Kidney glomerular epithelial cell (primary cell): ENCODE results near the gene SULF2.

Source experiments
- DNase-seq: peaks from one replicate; lab custom pipeline; 2025; lab: John Stamatoyannopoulos, UW

Gene SULF2

DNA sequence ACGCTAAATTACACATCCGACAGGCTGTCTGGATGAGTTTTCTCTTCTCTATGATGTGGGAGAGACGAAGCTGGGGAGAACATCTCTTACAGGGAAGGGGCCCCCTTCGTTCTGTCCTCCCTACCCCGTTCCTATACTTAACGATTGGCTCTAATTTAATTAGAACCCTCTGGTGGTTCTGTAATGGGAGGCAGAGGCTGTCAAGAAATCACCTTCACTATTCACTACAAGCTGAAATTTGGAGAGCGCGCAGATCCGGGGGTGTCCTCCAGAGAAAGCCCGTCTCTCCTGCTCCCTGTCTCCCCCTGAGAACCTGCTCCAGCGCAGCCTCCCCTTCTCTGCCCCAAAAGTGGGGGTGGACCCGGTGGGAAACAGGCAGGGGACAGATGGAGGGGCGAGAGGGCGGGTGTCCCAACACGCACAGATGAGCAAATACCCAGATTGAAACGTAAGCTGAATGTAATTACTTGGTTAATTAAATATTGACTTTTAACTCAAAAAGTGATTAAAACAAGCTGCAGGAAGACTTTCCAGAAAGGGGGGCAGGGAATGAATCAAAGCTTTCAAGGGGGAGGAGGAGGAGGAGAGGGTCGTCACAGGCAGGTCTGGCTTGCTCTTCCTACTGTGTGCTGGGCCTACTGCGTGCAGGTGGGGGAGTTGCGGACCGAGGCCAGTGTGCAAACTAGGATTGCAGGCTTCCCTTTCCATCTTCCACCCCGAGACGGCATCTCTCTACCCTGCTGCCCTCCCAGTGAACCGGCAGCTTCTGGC lies 1.3 kb downstream of the SULF2 start:
- no peak for DNase-seq

DNA sequence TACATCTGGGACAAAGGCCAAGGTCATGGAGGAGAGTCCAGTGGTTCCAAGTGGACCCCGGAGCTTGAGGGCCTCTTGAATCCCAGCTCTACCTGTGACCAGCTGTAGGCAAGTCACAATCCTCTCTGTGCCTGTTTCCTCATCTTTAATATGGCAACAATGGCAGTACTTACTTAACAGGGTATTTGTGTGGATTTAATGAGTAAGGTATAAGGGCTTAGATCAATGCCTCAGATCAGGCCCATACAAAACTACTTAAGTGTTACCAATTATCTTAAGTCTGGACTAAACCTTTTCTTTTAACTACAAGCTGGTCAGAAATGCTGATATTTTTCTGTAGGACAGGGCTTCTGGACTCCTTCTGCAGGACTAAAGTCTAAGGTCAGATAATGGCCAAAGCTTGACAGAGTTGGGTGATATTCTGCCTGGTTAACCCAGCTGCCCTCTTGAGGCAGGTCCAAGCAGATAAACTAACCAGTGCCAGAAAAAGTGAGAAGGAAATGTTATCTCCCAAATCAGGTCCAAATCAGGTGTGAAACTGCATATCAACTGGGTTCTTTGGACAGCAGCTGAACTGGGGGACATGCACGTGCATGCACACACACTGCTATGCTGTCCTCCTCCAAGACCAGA lies 2.2 kb downstream of the SULF2 start:
- DNase-seq = no peak

DNA sequence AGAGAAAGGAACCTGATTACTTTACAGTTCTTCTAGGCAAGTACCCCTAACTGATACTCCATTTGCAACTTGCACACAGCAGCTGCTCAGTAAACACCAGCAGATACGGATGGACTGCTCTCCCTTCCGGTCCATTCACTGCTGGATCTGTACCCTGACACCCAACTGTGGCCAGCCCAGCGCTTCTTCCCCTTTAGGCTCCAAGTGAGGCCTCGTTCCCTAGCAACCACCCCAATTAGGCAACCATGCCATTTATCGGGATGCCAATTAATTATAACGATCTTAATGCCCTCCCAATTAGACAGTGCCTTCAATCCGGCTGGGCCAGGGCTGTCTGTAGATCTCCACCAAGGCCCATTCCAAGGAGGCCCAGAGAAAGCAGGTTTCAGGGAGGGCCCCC lies 3.2 kb downstream of the SULF2 start:
- no peak for DNase-seq

DNA sequence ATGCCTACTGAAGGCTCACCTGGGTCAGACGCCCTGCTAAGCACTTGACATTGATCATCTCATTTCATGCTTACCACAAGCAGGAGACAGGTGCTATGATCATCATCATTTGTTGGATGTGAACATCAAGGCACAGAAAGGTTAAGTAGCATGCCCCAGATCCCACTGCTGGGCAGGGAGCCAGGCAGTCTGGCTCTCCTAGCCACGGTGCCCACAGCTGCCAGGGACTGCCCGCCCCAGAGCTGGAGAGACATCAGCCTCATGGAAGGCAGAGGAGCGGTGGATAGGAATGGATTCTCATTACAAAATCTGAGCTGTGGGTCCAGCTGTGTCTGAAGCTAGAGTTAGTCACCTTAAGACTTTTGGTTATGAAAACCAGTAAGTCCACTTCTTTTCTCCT lies 3.6 kb downstream of the SULF2 start:
- DNase-seq = no peak

DNA sequence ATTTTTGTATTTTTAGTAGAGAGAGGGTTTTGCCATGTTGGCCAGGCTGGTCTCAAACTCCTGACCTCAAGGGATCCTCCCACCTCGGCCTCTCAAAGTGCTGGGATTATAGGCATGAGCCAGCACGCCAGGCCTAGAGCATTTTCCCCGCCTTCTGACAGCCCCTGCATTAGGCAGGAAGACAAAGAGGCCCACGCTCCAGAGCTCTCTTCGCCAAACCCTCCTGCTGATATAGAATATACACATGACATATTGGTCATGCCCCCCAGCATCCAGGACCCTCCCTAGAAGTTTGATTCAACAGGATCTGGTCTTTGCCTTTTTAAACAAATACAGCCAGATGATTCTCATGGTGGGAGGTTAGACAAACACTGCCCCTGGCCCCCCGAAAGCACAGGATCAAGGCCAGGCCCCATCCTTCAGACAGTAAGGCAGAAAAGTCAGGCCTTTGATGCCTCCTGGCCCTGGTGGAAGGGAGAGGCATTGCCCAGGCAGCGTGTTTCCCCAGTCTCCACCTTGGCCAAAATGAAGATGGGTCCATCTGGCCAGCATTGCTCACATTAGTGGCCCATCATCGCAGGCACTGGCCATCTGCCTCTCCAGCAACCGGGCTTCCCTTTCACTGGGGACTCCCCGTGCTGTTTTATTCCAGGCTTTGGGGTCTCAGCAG lies 4.4 kb downstream of the SULF2 start:
- DNase-seq = no peak

DNA sequence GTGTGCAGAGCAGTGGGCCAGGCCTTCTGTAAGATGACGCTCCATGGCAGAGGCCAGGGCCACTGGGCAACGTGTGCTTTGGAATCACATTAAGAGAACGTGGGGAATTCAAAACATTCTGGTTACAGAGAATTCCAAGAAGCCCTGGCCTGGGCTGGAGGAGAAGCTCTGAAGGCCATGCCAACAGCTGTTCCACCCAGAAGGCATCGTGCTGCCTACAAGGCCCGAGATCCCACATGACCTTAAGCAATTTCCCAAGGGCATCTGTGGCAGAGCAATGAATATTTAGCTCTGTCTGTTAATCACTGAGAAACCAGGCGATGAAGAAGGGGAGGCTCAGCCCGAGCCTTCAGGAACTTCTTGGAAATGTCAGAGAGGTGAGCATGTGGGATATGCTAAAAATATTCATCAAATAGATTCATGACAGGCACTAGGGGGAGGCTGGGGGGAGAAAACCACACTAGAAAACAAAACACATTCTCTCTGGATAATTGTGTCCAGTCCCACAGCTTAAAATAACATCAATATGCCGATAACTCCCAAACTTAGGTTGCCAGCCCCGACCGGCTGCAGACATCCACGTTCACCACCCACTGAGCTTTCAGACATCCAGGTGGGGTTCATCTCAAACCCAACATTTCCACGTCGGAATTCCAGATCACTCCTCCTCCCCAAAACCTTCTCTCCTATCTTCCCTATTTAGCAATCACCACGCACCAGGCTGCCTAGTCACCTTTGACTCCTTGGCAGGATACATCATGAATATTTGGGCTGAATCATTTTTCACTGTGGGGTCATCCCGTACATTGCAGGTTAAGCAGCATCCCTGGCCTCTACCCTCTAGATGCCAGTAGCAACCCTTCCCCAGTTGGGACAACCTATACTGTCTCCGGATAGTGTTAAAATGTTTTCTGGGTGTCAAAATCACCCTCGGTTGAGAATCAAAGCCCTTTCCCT lies 6.6 kb downstream of the SULF2 start:
- DNase-seq = no peak

DNA sequence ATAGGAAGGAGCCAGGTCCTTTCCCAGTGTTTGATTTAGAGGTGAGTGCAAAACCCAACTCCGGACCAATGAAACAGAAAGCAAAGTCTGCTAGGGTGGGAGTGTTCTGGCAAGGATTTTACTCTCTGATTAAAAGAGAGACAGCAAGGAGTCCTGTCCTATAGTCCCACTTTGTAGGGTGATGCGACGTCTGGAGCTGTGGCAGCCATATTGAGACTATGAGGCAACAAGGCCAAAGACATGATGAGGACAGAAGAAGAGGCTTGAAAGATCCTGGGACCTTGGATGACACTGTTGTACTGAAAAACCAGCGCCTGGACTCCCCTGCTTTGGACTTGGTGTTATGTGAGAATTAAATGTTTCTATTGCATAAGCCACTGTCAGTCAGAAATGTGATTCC lies 8.1 kb downstream of the SULF2 start:
- no peak for DNase-seq

DNA sequence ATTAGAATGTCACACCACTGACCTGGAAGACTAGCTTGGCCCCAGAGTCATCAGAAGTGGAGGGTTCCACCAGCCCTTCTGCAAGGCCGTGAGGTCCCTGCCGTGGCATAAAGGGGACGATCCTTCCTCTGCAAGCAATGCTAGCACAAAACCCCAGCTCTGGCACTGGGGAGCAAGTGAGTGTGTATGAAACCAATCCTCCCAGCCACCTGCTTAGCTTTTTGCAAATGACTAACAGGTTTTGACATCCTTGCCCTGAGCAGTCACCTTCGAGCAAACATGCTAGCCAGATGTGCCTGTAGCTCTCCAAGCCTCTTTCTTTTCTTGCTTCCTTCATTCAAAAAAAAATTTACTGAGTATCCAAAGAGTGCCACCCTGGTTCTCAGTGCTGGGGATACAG lies 8.6 kb downstream of the SULF2 start:
- DNase-seq = no peak

DNA sequence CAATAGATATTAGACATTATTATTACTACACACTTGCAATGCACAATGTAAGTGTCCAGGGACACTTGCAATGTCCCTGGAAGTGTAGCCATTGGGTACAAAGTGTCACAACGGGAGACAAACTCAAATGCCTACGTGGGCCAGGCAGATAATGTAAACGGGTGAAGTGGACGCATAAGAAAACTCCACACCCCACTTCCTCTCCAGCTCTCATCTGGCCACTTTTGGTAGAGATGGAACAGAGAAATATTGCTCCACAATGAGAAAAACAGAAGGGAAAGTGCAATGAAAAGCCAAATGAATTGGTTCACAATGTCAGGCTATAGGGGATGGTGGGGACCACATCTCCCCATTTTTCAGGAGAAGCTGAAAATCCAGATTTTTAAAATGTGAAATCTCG lies 9.4 kb downstream of the SULF2 start:
- DNase-seq = no peak

DNA sequence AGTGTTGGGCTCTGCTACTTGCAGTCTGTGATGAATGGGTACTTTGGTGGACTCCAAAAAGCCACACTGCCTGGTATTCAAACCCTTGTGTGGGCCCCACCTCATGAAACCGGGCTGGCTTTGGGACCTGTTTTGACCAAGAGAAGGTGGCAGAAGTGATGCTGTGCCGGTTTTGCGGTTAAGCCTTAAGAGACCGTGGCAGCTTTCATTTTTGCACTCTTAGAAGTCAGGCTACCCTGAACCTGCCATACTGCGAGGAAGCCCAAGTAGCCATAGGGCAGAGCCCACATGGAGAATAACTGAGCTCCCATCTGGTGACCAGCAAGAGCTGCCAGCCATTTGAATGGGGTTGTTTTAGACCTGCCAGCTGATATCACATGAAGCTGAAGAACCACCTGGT lies 10.2 kb downstream of the SULF2 start:
- DNase-seq = no peak

DNA sequence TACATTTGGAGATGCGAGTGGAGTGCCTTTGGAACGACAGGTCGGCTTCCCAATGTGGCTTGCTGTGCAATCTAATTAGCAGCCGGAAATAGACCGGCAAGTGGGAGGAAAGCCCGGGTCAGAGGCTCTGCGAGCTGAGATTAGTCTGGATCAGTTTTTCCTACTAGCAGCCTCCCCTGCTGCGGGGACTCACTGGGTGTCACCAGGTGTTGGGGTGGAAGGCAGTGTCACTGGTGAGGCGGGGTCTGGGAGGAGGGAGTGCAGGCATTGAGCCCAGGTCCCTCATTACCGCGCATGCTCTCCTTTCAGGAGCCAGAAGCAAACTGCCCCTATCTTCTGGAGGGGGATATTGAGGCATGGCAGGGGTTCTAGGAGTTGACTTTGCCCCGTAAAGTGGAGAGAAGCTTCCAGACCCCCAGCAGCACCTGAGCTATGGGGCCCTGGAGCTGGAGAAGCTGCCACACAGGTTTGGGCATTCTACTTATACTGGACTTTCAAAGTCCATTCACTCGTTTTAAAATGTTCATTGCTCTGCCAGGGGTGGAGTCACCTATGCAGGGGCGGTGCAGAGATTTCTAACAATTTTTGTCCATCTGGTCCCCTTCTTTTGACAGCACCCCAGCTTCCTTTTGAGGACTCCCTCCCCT lies 11.0 kb downstream of the SULF2 start:
- no peak for DNase-seq

DNA sequence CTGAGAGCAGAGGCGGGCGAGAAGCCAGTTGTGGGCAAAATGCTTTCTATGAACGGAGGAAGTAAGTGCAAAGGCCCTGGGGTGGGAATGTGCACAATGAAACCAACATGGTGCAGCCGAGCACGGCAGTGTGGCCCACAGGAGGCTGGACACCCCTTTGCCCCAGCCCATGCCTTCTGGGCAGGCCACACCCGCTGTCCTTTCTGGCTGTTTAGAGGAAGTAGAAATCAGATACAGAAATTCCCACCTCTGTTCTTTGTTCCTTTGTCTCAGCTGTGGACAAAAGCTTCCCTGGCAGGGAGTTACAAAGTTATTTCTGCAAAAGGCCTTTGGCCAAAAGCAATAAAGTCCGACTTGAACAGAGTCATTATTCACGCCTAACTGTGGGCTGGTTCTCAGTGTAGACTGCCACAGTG lies 11.9 kb downstream of the SULF2 start:
- no peak for DNase-seq

DNA sequence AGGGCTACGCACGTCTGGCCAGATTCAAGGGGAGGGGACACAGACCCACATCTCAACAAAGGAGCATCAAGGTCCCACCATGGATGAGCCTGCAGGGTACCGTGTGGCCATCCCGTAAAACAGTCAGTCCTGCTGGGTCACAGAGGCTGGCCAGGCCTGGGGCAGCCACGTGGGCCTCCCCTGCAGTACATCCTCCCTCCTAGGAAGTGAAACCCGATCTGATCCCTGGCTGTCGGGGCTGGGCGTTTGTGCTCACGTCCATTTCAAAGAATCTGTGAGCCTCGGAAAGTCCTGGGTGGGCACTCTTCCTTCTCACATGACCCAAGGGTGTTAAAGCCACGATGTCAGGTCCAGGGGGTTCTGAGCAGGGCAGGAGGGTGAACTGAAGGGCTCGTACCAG lies 14.3 kb downstream of the SULF2 start:
- DNase-seq = no peak

DNA sequence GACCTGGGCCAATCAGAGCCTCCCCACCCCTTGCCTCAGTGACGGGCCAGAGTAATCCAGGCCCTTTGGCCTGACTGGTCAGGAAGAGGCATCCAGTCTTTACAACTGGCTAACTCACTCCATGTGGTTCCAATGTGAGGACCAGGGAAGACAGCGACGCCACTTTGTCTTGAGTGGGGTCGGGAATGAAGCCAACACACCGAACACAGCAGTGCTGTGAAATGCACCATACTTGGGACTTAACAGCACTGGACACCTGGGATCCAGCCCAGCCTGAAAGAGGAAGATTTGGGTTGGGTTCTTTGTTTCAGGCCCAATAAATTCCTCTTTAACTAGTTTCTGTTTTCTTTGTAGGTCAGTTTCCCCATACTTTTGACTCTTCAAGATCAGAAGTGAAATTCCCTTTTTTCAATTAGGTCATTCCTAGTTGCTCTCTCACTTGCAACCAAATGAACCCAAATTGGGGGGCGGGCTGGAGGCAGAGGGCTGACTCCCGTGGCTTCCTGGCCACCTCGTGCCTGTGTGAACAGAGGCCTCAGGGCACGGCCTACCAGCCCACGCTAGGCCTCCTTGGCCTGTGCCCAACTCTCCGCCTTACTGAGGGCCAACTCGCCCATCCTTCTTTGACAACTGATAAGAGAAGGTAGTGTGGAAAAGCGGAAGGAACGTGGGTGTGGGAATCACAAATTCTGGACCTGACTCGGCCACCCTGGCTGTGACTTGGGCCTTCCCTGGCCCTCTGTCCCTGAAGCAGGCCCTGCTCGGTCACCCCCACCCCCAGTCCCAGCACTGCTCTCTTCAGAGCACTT lies 17.1 kb downstream of the SULF2 start:
- no peak for DNase-seq

DNA sequence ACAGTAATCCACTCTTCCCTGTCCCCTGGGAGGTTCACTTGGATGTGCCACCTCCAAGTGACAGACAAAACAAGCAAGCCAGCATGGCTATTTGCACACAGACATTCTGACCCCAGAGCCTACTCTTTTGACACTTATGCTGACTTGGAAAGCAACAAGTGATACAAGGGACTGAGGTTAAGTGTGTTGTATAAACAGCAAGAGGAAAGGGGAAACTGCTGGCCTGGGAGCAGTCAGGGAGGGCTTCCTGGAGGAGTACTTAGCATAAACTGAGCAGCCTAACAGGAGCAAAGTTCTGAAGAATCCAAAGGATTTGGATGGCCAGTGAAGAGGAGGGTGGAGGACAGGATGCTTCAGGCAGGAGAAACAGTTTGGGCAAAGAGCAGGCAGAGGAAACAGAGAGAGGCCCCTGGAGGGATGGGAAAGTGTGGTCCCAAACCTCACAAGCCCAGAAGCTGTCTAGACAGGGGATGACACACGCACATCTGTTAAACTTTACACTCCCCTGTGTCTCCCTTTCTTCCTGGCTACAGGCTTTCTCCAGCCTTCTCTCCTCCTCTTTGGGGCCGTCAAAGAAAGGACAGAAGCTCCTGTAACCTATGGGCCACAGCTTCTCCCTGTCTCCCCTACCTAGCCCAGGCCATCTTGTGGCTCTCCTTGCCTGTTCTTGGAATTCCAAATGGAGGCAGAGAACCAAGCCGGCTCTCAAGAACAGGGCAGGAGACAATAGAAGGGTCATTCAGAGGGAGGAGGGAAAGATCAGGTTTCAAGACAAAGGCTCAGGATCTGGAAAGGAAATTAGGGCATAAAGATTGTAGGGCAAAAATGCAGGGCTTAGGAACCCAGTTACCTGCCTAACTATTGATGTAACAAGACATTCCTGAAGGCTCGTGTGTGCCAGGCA lies 19.3 kb downstream of the SULF2 start:
- DNase-seq = no peak

DNA sequence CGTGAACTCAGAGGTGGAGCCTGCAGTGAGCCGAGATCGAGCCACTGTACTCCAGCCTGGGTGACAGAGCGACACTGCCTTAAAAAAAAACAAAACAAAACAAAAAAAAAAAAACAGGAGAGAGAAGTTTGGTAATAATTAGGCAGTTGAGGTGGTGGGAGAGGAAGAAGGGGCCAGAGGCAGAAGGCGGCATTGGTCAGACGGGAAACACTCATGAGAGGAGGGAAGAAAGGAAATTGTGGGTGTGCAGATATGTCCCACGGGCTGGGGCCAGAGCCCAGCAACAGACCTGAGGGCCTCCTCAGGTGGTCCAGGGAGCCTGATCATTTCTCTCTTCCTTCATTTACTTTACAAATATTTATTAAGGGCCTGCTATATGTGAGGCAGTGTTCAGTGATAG lies 20.0 kb downstream of the SULF2 start:
- no peak for DNase-seq

DNA sequence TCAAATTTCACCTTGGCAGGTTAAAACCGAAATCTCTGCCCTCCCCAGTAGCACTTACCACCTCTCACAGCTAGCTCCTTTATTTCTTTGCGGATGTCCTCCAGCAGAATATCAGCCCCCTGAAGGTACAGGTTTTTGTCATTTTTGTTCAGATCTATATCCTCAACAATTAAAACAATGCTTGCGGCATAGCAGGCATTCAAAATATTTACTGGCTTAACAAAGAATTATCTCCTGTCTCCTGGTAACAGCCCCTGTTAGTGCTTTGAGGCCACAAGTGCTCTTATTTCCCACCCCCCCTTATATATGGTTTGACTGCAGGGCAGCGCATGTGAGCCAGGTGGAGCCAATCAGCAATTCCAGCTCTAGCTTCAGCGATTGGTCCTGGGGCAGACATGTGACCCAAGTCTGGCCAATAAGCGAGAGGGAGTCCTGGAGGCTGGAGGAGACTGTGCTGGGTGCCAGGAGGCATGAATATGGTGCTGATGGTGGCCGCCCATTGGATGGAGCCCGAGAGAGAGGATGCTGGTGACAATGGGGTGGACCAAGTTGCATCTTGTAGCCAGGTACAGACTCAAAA lies 21.0 kb downstream of the SULF2 start:
- DNase-seq = no peak

DNA sequence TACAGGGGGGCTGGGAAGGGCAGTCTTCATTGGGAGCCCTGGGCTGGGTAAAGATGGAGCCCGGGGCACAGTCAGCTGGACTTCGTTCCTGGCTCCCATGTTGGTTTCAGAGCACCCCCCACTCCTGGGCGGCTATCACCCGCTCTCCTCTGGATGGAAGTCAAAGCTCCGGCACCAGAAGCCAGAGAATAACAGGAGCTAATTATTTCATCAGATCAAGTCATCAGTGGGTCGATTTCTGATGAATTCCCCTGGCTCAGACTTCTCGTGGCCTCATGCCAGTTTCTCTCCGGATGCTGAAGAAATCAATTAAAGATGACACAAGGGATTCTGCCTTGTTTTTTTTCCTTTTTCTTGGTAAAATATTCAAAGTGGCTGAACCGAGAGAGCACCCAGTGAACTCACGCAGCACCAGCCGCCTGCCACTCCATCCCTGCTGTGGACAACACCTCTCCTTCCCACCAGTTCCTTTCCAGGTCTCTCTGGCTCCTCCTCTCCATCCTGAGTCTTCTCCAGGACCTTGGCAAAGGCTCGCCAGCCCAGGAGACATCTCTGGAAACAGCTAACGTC lies 22.5 kb downstream of the SULF2 start:
- DNase-seq = no peak

DNA sequence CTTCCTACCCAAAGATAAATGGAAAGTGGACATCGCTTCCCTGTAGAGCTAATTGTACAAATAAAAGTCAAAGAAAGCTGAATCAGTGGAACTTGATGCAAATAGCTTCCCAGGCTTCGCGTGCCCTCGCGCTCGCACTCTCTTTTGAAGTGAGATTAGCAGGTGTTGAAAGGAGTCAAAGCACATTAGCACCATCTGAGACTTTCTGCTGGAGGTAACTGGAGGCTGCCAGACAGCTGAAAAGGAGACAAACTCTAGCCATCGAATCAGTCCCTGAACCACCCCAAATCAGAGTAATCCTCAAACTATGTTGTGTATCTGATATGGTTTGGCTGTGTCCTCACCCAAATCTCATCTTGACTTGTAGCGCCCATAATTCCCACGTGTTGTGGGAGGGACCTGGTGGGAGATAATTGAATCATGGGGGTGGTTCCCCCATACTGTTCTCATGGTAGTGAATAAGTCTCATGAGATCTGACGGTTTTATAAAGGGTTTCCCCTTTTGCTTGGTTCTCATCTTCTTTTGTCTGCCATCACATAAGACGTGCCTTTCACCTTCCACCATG lies 23.7 kb downstream of the SULF2 start:
- no peak for DNase-seq
